Activated T-helper 1 cell treated with Interleukin-2 at 50 U/mL for 16 hours (primary cell): ENCODE measurements around the gene COA7.

Experiments
- DNase-seq: peaks from one replicate; pipeline ENCODE4 v3.0.0-alpha.2; 2020; ENCODE audit warnings: low read depth

Gene COA7

DNA sequence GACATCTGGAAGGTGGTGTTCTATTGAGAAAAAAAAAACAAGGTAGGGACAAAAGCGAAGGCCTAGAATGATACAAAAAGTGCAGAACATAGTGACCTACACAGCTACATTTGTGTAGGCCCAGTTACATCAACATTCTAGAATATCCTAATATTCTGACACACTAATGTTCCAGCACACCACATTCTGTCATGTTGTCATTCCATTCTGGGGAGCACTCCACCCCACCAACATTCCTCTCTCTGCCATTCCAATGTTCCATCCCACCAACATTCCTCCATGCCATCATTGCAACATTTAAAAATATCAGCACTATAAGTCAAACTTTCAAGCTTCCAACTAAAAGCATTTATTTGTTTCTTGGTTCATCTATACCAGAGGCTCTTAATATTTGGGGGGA is 28.5 kb downstream of the COA7 start:
- no peak for DNase-seq

DNA sequence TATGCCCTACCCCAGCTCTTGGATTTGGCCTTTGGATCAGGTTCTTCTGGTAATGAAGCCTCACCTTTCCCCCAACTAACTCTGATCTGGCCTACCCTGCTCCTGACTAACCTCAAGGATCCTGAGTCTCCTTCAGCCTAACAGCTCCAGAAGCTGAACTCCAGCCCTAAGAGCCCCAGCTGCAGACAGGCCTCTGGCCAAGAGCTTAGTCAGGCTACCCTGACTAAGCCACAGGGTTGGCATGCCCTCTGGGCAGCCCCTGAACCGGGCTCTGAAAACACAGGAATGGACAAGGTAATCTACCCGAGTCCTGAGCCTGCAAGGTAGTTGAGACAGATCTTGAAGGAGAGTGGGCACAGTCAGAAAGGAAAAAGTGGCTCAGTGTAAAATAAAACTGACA is 29.4 kb downstream of the COA7 start:
- no peak for DNase-seq

DNA sequence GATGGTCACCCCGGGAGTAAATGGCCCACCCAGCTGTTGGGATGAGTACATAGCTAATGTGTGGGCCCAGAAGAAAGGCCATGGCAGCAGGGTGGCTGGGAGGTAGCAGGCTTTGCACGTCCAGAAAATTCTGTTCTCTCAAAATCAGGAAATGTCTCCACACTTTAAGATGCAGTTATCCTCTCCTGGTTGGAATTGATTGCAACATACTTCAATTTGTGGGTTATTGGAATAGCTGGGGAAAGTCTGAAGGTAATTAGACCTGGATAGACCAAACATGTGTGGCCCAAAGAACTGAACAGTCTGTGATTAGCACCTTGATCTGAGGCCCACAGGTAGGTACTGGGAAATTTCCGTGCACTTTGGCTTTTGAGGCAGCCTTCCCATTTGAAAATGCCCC is 30.2 kb downstream of the COA7 start:
- DNase-seq = no peak

DNA sequence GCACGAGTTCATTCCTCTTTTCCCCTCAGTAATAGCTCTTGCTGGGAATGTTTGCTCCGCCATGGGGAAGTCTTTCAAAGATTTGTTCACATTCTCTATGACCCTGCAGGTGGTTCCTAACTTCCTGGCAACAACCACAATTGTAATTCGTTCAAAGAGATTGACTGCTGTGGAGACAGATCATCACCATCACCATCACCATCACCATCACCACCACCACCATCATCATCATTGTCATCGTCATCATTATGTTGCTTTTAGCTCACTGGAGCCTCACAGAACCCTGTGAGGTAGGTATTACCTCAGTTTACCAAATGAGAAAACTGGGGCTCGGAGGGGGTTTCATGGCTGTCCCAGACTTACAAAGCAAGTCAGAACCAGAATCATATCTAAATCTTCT is 30.9 kb downstream of the COA7 start:
- DNase-seq = no peak

DNA sequence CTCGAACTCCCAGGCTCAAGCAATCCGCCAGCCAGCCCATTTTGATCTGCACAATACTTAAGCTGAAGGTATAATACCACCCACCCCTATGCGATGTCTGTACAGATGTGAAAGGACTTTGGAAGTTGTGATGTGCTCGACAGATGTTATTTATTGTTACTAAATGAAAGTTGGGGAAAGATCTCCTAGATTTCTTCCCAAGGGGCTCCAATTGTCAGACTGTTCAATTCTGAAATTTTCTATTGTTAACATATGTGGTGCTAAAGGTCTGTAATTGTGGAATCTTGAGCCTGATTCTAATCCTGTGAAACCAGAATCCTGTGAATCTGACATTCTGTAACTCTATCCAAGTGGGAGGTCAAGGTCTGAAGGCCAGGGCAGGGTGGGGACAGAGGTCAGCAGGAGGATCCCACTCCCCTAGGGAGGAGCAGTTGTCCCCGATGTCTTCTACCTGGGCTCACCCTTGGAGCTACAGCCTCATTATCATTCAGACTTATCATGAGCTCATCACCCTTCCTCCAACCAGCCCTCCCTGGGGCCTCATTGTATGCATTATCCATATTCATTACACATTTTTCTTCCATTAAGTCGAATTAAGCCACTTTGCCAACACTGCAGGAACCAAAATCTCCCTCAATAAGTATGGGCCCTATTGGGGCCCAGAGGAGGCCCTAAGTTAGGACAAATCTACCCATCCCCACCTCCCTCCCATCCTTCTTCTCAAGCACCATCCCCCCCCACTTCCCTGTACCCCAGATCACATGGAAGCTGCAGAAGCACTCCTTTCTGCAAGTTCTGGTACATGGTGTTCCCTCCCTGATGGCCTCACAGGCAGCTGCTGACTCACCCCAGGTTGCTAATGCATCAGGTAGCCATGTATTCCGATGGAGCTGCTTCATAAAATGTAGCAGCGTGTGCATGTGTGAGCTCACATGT is 32.9 kb downstream of the COA7 start:
- DNase-seq = no peak

DNA sequence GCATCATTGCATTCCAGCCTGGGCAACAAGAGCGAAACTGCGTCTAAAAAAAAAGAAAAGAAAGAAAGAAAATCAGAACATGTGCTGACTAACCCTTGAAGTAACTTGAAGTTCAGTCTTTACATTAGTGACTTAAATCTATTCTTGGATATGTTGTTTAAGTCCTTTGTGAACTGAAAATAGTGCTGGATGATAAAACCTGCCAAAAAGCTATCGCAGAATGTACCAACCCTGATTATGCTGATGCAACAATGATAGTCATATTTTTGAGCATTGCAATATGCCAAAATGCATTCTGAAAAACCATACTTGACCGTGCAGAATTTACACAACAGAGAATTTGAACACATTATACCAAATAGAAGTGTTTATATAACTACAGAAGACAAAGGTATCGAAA is 34.4 kb downstream of the COA7 start:
- DNase-seq = no peak

DNA sequence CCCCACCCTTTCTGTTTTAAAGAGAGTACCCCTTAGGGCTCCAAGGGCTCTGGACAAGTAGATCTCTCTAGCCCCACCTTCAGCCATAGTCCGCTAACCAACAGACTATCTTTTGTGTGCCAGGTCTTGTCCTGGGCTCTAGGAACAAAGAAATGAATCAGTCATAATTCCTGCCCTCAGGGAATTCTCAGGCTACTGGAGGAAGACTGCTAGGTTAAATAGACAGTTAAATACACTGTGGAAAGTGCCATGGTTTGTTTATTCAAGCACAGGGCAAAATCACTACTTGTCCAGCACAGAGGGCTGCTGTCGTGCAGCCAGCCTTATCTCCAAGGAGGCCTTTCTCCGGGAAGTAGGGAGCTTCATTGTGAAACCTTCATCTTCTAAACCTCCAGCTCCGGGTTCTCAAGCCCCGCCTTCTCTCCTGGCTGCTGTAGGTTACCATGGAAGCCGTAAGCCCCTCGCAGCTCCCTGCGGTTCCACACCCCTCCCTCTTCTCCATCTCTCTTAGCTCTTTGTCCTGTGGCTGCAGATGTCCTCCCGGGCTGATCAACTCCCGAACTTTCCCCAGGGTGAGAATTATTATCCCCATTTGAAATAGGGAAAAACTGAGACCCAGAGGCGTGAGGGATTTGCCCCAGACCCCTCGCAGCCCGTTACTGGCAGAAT is 35.4 kb downstream of the COA7 start:
- DNase-seq = no peak

DNA sequence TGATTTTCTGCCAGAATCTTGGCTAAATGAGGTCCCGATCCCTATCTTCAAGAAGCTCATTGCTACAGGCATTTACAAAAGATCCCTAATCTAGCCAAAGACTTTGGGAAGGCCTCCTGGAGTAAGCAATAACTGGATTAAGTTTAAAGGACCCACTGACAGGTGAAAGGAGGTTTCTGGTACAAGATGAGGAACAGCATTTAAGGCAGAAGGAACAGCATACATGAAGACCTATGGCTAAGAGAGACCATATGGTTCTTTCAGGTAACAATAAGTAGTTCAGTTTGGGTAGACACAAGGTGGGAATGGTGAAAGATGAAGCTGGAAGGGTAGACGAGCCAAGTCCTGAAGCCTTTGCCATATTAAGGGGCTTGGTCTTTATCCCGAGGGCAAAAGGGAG is 37.3 kb downstream of the COA7 start:
- DNase-seq = no peak

DNA sequence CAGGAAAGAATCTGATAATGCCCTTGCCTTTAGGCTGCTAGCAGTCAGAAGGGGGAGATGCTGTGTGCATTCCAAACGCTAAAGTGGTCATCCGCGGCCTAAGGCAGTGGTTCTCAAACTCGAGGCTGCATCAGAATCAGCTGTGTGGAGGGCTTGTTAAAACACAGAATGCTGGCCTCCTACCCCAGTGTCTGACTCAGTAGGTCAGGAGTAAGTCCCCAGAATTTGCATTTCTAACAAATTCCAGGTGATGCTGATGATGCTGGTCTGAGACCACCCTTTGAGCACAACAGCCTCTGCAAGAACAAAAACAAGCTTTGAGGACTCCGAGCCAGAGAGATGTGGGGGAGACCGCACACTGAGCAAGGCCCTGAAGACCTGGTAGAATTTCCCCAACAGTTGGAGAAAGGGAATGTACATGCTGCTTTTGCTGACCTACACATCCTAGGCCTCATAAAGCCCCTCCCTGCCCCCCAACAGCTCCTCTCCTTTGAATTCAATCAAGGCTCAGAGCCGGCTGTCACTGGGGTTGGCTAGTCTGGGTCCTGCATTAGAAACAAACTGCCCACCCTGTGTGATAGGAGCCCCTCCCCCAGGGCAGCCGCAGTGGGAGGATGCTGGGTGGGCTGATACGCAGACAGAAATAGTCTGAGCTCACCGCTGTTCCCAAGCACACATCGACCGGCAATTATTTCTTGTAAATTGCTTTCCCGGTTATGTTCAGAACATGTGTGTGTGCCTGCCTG is 38.1 kb downstream of the COA7 start:
- no peak for DNase-seq

DNA sequence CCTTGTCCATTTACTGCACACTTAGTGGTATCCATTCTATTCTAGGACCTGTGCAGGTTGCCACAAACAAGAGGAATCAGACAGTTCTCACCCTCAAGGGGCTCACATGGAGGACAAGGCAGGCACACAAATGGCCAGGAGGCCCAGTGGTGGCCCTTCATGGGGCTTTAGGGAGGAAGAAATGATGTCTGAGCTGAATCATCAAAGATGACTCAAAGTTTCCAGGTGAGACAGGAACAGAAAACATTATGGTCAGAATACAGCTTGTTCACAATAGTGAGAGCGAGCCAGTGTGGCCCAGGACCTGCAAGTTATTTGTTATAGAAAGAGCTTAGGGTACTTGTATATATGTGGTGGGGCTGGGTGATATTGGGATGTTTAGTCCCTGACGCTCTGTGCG is 38.8 kb downstream of the COA7 start:
- DNase-seq = no peak

DNA sequence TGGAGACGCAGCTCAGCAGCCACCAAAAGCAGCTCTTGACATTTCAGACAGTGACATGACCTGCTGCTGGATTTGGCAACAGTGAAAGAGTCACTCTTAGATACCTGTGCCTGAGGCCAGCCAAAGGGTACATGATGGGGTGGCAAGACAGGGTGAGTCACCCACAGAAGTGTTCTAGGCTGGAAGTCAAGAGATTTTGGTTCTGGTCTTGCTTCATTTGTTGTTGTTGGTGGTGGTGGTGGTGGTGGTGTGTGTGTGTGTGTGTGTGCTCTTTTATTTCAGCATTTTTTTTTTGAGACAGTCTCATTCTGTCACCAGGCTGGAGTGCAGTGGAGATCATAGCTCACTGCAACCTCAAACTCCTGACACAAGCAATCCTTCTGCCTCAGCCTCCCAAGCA is 39.4 kb downstream of the COA7 start:
- no peak for DNase-seq

DNA sequence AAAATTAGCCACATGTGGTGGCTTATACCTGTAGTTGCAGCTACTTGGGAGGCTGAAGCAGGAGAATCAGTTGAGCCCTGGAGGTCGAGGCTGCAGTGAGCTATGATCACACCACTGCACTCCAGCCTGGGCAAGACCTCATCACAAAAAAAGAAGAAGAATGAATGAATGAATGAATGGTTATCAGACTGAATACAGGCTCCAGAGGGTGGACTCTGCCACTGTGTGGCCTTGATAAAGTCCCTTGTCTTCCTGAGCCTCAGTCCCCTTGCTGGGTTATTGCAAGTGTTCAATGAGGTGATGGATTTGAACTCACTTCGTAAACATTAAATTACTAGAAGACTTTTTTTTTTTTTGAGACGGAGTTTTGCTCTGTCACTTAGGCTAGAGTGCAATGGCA is 40.4 kb downstream of the COA7 start:
- DNase-seq = no peak

DNA sequence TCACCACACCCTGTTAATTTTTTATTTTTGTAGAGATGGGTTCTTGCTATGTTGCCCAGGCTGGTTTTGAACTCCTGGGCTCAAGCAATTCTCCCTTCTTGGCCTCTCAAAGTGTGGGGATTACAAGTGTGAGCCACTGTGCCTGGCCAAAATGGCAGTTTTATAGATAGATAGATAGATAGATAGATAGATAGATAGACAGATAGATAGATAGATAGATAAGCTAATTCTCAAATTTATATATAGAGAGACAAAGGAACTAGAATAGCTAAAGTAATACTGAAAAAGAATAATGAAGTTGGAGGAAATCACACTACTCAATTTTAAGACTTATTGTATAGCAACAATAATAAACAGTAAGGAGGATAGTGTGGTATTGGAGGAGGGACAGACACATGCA is 44.1 kb downstream of the COA7 start:
- no peak for DNase-seq

DNA sequence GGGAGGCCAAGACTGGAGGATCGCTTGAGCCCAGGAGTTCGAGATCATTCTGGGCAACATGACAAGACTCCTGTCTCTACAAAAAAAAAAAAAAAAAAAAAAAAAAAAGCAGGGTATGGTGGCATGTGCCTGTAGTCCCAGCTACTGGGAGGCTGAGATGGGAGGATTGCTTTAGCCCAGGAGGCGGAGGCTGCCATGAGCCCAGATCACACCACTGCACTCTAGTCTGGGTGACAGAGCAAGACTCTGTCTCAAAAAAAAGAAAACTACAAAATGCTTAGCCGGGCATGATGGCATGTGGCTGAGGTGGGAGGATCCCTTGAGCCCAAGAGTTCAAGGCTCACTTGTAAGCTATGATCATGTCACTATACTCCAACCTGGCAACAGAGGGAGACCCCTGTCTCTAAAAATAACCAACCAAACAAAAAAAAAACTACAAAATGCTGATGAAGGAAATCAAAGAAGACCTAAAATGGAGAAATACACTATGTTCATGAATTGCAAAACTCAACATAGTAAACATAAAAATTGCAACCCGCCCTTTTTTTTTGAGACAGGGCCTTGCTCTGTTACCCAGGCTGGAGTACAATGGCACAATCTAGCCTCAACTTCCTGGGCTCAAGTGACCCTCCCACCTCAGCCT is 44.8 kb downstream of the COA7 start:
- DNase-seq = no peak

DNA sequence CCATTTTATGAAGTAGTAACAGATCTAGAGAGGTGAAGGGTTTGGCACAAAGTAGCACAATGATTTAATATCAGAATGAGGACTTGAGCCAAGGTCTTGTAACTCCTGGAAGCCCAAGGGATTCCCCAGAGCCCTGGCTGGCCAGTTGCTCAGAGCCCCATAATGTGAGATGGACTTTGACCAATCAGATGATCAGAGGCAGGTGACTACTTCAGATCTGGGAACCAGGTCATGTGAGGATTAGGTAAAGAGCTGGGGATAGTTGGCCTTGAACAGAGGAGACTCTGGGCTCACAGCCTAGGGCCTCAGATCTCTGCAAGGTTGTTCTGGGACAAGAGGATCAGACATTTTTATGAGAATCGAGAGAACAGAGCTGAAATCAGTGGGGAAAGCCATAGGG is 46.2 kb downstream of the COA7 start:
- no peak for DNase-seq

DNA sequence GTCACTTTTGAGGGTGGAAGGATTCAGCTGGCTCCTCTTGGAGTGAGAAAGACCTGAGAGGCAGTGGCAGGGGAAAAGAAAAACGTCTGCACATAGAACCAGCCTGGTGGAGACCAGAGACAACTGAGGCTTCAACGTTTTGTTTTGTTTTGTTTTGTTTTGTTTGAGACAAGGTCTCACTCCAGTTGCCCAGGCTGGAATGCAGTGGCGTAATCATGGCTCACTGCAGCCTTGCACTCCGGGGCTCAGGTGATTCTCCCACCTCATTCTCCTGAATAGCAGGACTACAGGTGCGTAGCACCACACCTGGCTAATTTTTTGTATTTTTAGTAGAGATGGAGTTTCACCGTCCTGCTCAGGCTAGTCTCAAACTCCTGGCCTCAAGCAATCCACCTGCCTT is 52.9 kb downstream of the COA7 start:
- DNase-seq = no peak

DNA sequence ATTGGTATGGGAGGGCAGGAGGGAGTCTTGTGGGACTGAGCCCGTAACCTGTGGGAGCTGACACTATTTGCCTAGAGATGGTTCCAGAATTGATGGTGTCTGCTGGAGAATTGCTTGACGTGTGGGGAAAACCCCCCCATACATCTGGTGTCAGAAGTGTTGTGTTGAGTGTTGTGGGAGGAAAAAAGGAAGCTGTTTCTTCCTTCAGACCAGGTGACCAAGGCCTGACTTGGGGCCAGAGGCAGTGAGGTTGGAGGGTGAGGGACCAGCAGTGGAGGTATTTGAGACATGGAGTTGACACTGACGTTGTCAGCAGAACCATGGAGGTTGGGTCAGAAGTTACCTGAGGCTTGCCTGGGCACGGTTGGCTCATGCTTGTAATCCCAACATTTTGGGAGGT is 56.8 kb downstream of the COA7 start:
- DNase-seq = no peak

DNA sequence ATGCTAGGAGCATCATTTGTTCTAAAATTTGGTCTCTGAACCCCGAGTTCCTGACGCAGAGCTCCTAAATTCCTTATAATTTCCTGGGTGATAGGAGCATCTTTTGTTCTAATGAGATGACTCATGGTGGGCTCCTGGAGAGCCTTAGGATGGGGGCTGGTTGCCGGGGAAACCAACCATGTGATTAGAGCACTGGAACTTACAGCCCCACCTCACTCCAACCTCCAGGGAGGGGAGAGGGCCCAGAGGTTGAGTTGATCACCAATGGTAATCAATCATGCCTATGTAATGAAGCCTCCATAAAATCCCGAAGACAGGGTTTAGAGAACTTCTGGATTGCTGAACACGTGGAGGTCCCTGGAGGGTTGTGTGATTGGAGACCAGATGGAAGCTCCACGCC is 57.5 kb downstream of the COA7 start:
- DNase-seq = no peak

DNA sequence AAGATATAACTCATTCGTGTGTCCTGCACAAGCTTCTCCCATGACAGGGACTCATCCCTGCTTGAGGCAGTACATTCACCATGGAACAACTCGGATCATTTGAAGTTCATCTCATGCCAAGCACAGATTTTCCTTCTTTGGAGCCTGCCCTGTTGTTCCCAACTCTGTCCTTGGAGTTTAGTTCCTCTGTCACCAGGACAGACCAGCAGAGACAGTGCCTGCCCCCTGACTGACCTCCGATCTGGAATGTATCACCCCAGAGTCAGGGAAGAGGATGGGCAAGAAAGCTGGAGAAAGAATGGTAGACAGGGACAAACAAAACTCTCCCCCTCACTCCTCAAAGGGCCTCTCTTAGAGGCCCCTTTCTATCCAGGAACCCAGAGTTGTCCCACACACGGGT is 60.2 kb downstream of the COA7 start:
- no peak for DNase-seq

DNA sequence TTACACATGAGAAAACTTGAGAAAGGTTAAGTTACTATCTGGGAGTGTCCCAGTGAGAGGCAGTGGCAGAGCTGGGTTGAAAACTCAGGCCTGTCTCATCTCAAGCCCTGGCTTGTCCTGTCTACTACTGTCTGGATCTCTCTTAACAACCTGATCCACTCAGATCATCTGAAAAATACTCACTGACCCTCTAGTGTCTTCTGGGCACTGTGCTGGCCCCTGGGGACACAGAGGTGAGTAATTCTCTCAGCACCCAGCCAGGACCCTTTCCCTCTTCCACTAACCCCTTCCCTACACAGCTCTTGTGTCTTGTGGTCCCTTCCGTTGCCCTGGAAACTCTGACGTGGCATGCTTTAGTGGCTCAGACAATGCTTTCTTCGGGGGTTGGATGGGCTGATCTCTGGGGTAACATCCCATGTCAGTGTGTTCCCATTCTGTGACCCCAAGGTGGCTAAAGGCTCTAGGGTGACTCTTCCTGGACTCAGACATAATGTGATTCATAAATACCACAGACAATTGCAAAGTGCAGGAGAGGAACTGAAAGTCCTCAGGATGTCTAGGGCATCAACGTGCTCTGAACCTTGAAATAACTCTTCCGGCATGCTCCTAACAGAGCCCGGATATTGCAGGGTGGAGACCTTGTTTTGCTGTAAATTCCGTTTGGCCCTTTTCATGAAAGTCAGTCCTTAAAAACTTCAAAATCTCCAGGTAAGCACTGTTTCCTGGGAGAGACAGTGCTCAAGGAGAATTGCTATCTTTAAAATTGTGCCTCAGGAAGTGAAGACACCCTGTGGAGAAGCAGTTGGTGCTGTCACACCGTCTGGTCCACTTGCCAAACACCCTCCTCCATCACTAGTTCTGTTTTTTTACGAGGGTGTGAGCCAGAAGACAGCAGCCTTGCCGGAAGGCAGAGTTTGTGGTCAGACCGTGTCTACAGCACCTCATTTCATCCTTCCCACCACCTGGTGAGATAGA is 61.1 kb downstream of the COA7 start:
- peak; percentile 53 for DNase-seq
